HepG2 (cell line): ENCODE data around the gene TMEM183A. TPM values are rescaled to one million over a fixed set of nuclear protein-coding genes. Genes with fewer than 3 reads are reported as not detected.

Experiments
- ATAC-seq: fragments of 200-7000 bp; cut with Tn5 transposase; 3 replicates; pipeline ENCODE4 v1.9.1; 2020; ENCODE audit warnings: mild to moderate bottlenecking, moderate library complexity
- BruUV-seq: library from RNA; stranded (reverse); fragments of 400-500 nt; replicated peaks from 2 replicates; lab custom pipeline; 2021; lab: Mats Ljungman, UMichigan
- CTCF ChIA-PET: fragments of 300-600 bp; formaldehyde crosslinking; extraction: SDS; loops from one replicate; lab custom pipeline; 2021; ENCODE audit warnings: low total read pairs, inconsistent platforms, low intra/inter-chr PET ratio; lab: Yijun Ruan, JAX
- POLR2A ChIA-PET: fragments of 350-600 bp; sonication (Branson Sonifier 250); formaldehyde crosslinking; loops from one replicate; lab custom pipeline; 2020; ENCODE audit warnings: antibody characterized with exemption, inconsistent platforms; lab: Yijun Ruan, JAX
- DNase-seq: peaks from one replicate; pipeline ENCODE4 v3.0.0-alpha.2; 2015; ENCODE audit warnings: low spot score
- FAIRE-seq: peaks from 3 replicates; lab custom pipeline; 2011; peaks lifted over from hg19 to GRCh38; lab: Jason Lieb, UNC
- H2AFZ ChIP-seq: one replicate; pipeline ENCODE4 v1.6.1; 2011; ENCODE audit warnings: low read length, inconsistent platforms
- H3K27ac ChIP-seq: fragments of 300-600 bp; 3 replicates; pipeline ENCODE4 v1.8.0; 2011; ENCODE audit warnings: mixed run types, mild to moderate bottlenecking, mixed read lengths, low read length, inconsistent platforms; ENCODE audit not compliant: insufficient read depth; ENCODE audit errors: extremely low read length
- H3K27me3 ChIP-seq, 2 experiments: fragments of 200-600 bp in 1 of 2; 2 replicates in 1 of 2; 3 replicates in 1 of 2; pipeline versions ENCODE4 v1.6.0 to v1.8.0; 2011; ENCODE audit warnings: low read length in 2 of 2, mild to moderate bottlenecking in 2 of 2, moderate library complexity in 2 of 2, inconsistent platforms in 1 of 2; ENCODE audit not compliant: insufficient read depth in 2 of 2, control insufficient read depth in 1 of 2
- H3K36me3 ChIP-seq, 2 experiments: fragments of 200-600 bp in 1 of 2; replicated peaks in 1 of 2; 2 replicates in 1 of 2; 3 replicates in 1 of 2; pipeline versions ENCODE4 v1.5.1 to v1.8.0; 2011; ENCODE audit warnings: low read length in 2 of 2, inconsistent platforms in 1 of 2; ENCODE audit not compliant: insufficient read depth in 2 of 2, control insufficient read depth in 1 of 2
- H3K4me1 ChIP-seq: 2 replicates; pipeline ENCODE4 v1.5.1; 2012; ENCODE audit warnings: low read length, inconsistent platforms; ENCODE audit not compliant: insufficient read depth
- H3K4me2 ChIP-seq: 2 replicates; pipeline ENCODE4 v1.6.0; 2011; ENCODE audit warnings: low read depth, low read length, inconsistent platforms
- H3K4me3 ChIP-seq, 3 experiments: fragments of 200-600 bp in 1 of 3; sonication (generic), shearing (Covaris generic) in 1 of 3; replicated peaks in 1 of 3; 2 replicates each; pipeline ENCODE4 v1.5.1; 2011 to 2016; ENCODE audit warnings: low read length in 3 of 3, inconsistent platforms in 2 of 3, low read depth in 2 of 3, mild to moderate bottlenecking in 2 of 3, control low read depth in 1 of 3, mixed read lengths in 1 of 3; ENCODE audit not compliant: insufficient read depth in 1 of 3
- H3K79me2 ChIP-seq: one replicate; pipeline ENCODE4 v1.6.1; 2011; ENCODE audit warnings: low read length, inconsistent platforms; ENCODE audit not compliant: insufficient read depth
- H3K9ac ChIP-seq: 2 replicates; pipeline ENCODE4 v1.6.0; 2011; ENCODE audit warnings: mild to moderate bottlenecking, low read depth, low read length, inconsistent platforms; ENCODE audit not compliant: insufficient read depth
- H3K9me3 ChIP-seq: 2 replicates; pipeline ENCODE4 v1.5.1; 2012; ENCODE audit warnings: mild to moderate bottlenecking, low read length
- H4K20me1 ChIP-seq: 2 replicates; pipeline ENCODE4 v1.6.0; 2011; ENCODE audit warnings: inconsistent platforms, mild to moderate bottlenecking, low read length, moderate library complexity; ENCODE audit not compliant: insufficient read depth
- ATRX ChIP-seq: sonication (generic); formaldehyde crosslinking; IDR thresholded peaks from 2 replicates; pipeline ENCODE4 v1.4.0; 2020; ENCODE audit warnings: missing genetic modification reagents, borderline replicate concordance
- PAXIP1 ChIP-seq: sonication (generic); formaldehyde crosslinking; conservative IDR thresholded peaks from 2 replicates; pipeline ENCODE4 v1.4.0; 2020; ENCODE audit warnings: mild to moderate bottlenecking, missing genetic modification reagents, moderate library complexity
- THYN1 ChIP-seq: sonication (generic); formaldehyde crosslinking; IDR thresholded peaks from 2 replicates; pipeline ENCODE4 v1.8.1; 2023; ENCODE audit warnings: low read depth, mild to moderate bottlenecking, moderate library complexity, missing genetic modification reagents, borderline replicate concordance
- TMF1 ChIP-seq: sonication (generic); formaldehyde crosslinking; IDR thresholded peaks from 2 replicates; pipeline ENCODE4 v1.8.1; 2022; ENCODE audit warnings: low read depth, missing genetic modification reagents
- ZNF841 ChIP-seq: sonication (generic); formaldehyde crosslinking; IDR thresholded peaks from 2 replicates; pipeline ENCODE4 v1.8.1; 2023; ENCODE audit warnings: missing genetic modification reagents, borderline replicate concordance
- WGBS: methylation state at CpG from one replicate; pipeline ENCODE4 v1.1.6; 2017; ENCODE audit warnings: low lambda C conversion rate; 5-methylcytosine and 5-hydroxymethylcytosine counted together
- in situ Hi-C: cut with HindIII; loops from 2 replicates; pipeline ENCODE4 v1.10.0; 2017; ENCODE audit warnings: low pct_unique_long_range_greater_than_20kb; ENCODE audit not compliant: extremely low pct_ligation_motif_present
- intact Hi-C: fragments of 100-400 bp; cut with micrococcal nuclease; formaldehyde crosslinking; loops from one replicate; pipeline ENCODE4 v1.10.0; 2022; ENCODE audit not compliant: unreplicated experiment
- polyA plus RNA-seq, 8 experiments: library from polyadenylated mRNA; depleted of rRNA in 3 of 8; stranded (reverse) in 7 of 8; unstranded in 1 of 8; fragments of >200 nt; fragmentation: Illumina TruSeq in 4 of 8; extraction: Trizol in 4 of 8; gene quantifications; 2 replicates each; pipeline versions ENCODE4 v1.2.1 to v1.2.3, GENCODE V29; 2011 to 2016; ENCODE audit warnings: low read depth in 4 of 8, missing spikeins in 1 of 8, mixed read lengths in 1 of 8; ENCODE audit not compliant: insufficient read depth in 1 of 8
- total RNA-seq, 5 experiments: library from RNA; depleted of rRNA; stranded (reverse); fragments of >200 nt; fragmentation: Illumina TruSeq; extraction: Trizol; gene quantifications; 2 replicates each; pipeline ENCODE4 v1.2.3, GENCODE V29; 2016; ENCODE audit warnings: low read depth in 1 of 5

TMEM183A gene
- total and polyA plus RNA-seq, 2 of the 13 experiments (the other 11 are each of a cell fraction or from before 2014, with no cell fraction given), result 59.7 to 82.0 TPM

GRCh38 chr1:203059485-203059884, 52.3 kb downstream of the TMEM183A start:
- BruUV-seq, result no TSS peak
- FAIRE-seq (no peak), DNase-seq (no peak), ATAC-seq (no peak)
- no peak overlapping the region for H3K9ac ChIP-seq
- intact Hi-C loops (no loop called here), in situ Hi-C loops (no loop called here)
- no peak overlapping the region for H2AFZ ChIP-seq
- H3K79me2 ChIP-seq, result no peaks in the 10 kb centered on the region
- no peak overlapping the region for H3K4me2 ChIP-seq
- CTCF ChIA-PET, result no interaction called here
- H3K27me3 ChIP-seq, result peaks cover 0 to 6% of the 10 kb centered on the region in 2 experiments; a peak in 3 of 5 replicates
- WGBS, result 23% methylated on average over 2 of the region's 2 CpGs
- H3K36me3 ChIP-seq, result no peaks in the 10 kb centered on the region
- no peaks in the 10 kb centered on the region for H3K9me3 ChIP-seq
- peaks cover 10% of the 10 kb centered on the region for H3K4me1 ChIP-seq
- no peaks in the 10 kb centered on the region for H4K20me1 ChIP-seq
- no peak overlapping the region for H3K4me3 ChIP-seq
- POLR2A ChIA-PET, result no interaction called here
- TF ChIP-seq ZNF841 (CRISPR knock-in tag), result no peak
- TF ChIP-seq ATRX (CRISPR knock-in tag), result no peak
- TF ChIP-seq PAXIP1 (CRISPR knock-in tag), result no peak
- TF ChIP-seq TMF1 (CRISPR knock-in tag), result no peak
- no peak for TF ChIP-seq THYN1 (CRISPR knock-in tag)
- H3K27ac ChIP-seq, result no peak overlapping the region
